Measurements from ENCODE around the gene PLCL1.

PLCL1 gene

DNA sequence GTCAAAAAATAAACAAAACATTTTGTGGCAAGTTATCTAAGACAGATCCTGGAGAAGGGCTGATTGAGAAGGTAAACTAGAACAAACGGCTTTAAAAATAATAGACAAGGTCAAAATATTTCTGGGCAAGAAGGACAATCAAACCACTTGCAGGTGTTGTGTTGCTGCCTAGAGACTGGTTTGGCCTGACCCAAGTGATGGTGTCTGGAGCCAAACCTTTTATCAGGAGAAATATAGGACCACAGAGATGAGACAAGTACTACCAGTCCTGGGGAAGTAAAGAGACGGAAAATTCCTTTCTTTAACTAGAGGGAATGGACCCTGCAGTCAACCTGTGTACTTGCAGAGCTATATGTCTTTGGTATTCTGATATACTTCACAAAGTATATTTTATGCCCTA, 44.2 kb downstream of the PLCL1 start:
- in situ Hi-C loops (cut with MboI; ENCODE audit: low sequenced_read_pairs), result no loop called here

DNA sequence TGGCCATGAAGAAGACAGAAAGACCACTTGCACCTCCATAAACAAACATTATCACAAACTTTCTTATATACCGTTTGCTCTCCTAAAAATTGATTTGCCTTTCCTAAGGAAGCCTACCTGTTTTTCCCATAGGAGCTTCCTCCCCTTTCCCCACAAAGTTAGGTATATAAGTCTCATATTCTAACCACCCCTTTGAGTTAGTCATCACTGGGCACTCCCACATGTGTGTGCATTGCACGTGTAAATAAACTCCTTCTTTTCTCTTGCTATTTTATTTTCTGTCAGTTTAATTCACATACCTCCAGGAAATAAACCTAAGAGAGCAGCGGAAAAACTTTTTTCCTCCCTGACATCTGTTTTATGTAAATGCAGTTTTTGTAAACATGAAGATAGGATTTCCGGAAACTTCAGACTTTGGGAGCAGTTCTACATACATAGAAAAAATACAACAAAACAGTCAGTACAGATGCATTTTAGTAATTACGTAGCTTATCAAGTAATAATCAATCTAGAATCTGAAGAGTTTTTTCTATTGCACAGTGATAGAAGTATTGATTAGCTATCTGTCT, 46.6 kb downstream of the PLCL1 start:
- in situ Hi-C loops (cut with MboI; ENCODE audit: low sequenced_read_pairs), result no loop called here

DNA sequence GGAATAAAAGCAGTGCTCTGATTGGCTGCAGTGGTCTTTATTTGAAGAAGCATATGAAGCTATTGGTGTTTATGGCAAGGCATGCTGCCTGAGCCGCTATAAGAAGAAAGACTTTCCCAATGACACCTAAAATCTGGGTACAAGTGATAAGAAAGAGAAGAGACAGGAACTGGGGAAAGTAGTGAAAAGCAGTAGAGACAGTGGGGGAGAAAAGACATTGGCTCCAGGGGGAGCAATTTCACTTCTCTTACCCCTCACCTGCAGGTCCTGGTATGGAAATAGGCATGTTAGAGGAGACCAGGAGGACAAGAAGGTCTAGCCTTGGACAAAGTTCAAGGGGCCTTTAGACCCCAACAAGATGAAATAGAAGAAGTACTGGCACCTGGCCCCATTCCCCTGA, 47.1 kb downstream of the PLCL1 start:
- in situ Hi-C loops (cut with MboI; ENCODE audit: low sequenced_read_pairs), result no loop called here

DNA sequence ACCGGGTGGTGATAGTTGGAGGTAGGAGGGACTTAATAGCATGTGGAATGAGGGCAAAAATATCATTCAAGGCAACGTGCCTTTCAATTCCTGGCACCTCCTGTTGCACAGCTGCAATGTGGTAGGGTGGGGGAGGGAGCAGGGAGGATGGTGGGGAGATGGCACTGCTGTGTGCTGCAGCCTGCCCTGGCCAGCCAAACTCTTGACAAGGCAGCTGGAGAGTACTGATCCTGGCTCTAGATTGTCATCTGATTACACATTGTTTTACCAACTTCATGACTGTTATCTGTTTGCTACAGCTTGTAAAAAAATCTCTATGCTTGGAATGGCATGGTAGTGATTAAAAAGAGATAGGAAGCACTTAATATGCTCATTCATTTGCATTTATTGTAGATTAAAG, 47.7 kb downstream of the PLCL1 start:
- in situ Hi-C loops (cut with MboI; ENCODE audit: low sequenced_read_pairs), result no loop called here

DNA sequence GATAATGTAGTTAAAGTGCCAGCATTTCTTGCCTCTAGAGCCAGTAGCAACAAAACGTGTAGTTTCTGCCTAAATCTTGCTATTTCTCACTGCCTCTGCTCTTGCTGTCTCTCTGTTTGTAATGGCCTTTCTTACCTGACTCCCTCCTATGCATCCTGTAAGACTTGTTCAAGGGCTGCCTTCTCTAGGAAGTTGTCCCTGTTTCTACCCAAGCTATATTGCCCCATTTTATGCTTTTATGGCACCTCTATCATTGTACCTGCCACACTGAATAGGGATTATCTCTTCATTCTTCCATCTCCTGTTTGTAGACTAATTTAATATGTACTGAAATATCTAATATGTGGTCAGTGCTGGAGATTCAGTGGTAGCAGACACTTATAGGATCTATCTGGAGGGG, 49.2 kb downstream of the PLCL1 start:
- in situ Hi-C loops (cut with MboI; ENCODE audit: low sequenced_read_pairs), result no loop called here

DNA sequence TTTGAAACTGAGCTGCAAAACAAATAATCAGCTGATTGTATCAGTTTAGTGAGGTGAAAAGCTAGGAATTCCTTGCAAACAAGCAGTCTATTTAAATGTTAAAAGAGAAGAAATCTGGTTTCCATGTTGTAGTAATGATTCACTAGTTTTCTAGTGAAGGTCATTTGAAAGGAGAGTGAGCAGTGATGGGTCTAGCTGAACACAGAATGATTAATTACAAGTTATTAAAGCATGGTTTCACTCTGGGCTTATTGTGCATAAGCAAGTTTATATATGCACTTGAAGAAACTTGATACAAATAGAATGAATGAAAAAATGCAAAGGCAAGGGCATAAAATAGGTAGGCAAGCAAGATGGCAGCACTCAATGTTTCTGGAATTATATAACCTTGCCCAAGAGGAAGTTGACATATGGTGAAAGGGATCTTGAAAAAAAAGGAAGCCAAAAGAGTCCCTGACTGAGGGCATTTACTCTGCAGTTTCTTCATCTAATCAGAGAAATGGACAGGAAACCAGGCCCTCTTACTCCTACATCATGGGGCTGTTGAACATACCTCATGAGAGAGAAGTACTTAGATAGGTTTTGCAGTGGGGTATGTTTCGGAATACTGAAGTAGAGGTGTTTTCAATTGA, 53.2 kb downstream of the PLCL1 start:
- in situ Hi-C loops (cut with MboI; ENCODE audit: low sequenced_read_pairs), result no loop called here

DNA sequence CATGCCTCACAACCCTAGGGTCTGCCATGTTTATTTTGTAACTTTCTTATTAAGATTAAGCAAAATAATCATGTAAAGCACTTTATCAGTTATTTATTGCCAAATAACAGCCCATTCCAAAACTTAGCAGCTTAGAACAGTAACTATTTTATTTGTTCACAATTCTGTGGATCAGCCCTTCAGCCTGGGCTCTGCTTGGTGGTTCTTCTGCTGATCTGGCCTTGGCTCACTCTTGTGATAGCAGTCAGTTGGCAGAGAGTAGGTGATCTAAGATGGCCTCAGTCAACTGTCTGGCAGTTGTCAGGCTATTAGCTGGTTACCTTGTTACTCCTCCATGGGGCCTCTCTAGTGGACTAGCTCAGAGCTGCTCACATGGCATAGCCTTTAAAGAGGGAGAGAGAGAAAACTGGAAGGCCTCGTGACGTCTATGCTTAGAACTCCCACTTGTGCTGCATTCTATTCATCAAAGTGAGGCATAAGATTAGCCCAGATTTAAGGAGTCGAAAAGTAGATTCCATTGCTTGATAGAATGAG, 54.3 kb downstream of the PLCL1 start:
- in situ Hi-C loops (cut with MboI; ENCODE audit: low sequenced_read_pairs), result no loop called here

DNA sequence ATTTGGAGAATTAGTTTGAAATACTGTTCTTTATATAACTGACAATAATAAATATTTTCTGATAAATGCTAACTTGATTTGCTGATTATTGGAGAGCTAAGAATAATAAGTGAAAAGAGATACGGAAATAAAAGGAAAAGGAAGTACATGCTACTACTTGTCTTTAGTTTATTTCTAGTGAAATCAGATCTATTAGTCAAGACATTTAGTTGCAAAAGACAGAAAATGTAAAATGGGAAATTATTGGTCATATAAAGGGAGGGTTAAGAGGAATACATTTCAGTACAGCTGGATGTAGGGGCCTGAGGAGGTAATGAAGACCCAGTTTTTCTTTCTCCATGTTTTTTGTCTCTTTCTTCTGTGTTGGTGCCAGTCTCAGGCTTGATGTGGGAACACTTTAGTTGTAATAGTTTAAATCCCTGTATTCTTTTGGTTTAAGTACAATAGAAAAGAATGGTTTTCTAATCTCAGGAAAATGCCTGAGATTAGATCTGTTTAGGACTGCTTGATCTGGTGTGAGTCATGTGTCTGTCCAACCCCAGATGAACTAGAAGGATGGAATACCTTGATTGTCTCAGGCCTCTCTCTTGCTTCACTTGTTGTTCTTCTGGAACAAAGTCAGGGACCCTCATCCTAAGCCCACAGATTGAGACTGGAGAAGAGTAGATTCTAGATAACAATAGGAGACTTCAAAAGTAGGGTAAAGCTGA, 58.0 kb downstream of the PLCL1 start:
- in situ Hi-C loops (cut with MboI; ENCODE audit: low sequenced_read_pairs), result no loop called here

DNA sequence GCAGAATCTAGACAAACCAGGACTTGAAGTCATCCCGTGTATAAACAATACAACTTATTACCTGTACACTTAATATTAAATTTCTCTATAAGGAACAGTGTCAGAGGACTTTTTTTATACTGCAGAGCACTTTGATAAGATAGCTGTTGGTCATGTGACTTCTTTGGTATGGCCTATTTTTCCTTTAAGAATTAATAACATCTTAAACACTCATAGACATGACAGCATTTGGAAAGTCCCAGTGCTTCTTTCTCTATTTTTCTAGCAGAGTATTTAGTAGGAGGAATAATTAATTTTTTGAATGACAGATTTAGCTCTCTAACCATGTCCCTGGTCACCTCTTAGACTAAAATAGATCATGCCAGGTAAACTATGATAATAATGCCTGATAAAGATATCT, 59.4 kb downstream of the PLCL1 start:
- in situ Hi-C loops (cut with MboI; ENCODE audit: low sequenced_read_pairs), result no loop called here

DNA sequence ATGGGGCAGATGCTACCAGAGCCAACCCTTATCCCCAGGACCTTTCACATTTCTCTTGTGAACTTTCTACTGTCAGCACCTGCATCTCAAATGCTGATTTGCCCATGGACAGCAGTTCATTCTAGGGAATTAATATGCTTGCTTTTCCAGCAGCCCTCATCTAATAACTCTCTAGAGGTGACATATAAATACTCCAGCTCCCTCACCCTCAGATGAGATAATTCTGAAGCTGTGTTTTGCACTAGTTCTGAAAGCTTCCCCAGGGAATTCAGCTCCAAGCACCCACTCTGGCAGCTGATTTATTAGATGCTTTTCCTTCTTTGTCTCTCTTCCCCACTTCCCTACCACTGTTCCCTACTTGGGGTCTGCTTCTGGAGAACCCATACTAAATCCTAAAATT, 62.1 kb downstream of the PLCL1 start:
- in situ Hi-C loops (cut with MboI; ENCODE audit: low sequenced_read_pairs), result no loop called here

DNA sequence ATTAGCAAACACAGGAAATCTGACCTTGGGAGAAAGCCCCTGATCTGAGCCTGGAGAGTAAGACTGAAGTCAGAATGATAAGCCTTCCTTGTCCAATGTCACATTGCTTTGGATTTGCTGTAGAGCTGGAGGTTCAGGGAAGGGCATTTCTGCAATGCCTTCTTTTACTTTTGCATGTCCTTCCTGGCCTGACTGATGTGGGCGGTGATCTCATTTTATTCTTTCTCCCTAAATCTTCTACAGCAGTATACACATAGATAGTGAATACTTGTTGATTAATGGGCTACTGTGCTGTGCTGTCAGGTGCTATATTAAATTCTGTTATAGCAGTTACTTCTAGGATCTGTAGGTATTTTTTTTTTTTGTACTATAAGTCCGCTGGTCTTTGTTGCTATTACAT, 62.6 kb downstream of the PLCL1 start:
- in situ Hi-C loops (cut with MboI; ENCODE audit: low sequenced_read_pairs), result no loop called here

DNA sequence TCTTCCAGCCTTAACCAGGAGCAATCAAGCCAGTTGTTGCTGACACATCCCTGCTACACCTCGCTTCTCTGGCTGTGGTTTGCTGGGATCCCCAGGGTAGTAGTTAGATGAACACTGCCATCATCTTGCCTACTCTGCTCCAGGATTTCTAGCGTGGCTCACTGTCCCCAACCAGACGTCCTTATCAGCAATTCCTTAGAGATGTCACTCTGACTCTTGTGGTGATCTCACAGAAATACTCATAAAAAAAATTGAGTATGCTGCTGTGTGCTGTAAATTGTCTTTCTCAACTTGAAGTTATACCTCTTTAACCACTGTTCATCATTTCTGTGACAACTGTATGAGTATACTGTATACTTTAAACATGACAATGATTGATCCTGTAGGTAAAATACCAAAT, 63.2 kb downstream of the PLCL1 start:
- in situ Hi-C loops (cut with MboI; ENCODE audit: low sequenced_read_pairs), result no loop called here

DNA sequence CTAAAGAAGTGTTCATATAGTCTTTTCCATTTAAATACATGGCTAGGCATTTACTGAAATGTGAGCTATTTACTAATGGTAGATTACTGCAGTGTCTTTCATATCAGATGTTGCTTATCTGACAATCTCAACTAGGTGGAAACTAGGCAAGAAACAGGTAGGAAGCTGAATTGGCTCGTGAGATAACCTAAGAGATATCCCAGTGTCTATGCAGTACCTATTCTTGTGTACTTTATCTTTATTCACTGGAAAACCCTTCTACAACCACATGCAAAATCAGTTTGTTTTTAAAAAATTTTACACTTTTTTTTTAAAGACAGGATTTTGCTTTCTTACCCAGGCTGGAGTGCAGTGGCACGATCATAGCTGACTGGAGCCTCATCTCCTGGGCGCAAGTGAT, 63.8 kb downstream of the PLCL1 start:
- in situ Hi-C loops (cut with MboI; ENCODE audit: low sequenced_read_pairs), result no loop called here

DNA sequence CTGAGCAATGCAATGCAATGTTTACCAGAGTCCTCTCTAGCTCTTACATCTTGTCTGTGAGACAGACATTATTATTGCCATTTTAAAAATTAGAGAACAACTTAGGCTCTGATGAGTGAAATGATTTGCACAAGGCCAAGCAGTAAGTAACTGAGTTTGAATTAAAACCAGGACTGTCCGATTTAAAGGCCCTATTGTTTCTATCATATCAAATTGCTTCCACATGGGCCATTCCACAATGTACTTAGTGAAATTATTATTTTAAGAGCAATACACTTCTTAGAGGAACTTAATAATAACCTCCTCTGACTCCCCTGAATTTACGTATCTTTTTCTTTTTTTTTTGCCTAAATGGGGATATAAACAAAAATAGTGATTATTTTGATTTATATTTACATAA, 64.6 kb downstream of the PLCL1 start:
- in situ Hi-C loops (cut with MboI; ENCODE audit: low sequenced_read_pairs), result no loop called here

DNA sequence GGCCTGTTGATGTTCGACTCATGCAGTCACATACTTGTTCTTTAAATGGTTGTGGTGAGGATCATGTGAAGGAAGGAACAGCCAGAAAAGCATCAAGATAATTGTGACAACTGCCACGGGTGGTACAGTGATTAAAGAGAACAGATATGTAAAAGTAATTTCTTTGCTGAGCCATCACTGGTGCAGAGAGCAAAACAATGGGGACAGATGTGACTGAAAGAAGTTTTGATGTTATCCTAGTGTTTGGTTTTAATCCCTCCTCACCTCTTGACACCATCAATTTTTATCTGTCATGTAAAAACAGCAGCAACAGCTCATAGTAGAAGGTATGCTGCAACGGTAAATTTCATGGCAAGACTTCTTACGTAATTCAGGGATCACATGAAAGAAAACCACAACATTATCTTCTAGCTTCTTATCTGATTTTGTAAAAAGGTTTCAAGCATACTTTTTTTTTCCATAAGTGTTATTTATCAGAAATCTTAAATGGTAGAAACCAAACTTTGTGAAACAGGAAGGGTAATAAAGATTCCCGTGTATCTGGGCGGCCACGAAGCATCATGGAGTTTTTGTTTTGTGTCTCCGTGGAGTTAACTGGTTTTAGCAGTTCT, 65.2 kb downstream of the PLCL1 start:
- in situ Hi-C loops (cut with MboI; ENCODE audit: low sequenced_read_pairs), result no loop called here

DNA sequence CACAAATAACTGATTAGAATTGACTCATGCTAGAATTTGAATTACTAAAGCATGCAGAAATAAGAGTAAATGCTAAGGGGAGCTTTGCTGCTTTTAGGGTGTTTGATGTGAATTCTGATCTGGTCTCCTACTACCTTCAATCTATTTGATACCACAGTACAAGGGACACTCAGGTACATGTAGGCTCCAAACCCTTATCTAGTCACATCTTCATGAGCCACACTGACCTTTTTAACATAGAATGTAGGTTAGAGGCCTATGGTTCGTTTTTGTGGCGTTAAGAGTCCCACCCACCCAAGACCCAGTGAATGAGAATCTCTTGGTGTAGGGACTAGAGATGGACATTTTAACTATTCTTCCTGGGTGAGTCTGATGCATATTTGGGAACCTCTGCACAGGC, 65.7 kb downstream of the PLCL1 start:
- in situ Hi-C loops (cut with MboI; ENCODE audit: low sequenced_read_pairs), result no loop called here

DNA sequence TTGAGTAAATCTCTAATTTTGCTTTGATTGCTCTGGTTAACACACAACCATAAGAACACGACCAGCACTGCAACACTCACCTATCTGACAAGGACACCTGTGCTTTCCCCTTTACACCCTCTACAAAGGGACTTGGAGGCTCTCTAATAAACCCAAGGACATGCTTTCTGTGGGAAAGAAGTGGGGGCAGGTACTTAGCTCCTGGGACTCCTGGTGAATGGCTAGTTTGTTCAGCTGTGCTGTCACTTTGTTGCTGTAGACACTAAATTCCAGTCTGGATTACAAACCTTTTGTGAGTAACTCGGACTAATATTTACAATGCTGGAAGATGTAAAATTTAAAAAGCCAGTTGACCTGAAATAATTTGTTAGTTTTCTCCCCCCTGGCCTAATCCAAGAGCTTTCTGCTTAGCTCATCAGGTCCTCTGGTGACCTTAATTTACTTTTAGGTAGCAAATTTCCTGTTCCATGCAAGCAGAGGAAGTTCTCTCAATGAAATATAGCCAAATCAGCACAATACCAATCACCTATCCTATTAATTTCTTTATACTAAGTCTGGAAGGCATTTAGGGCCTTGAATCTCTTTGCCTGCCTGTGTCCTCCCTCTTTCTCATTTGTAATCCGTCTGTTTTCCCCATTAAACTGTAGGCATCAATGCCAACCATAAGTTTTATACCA, 67.5 kb downstream of the PLCL1 start:
- in situ Hi-C loops (cut with MboI; ENCODE audit: low sequenced_read_pairs), result no loop called here

DNA sequence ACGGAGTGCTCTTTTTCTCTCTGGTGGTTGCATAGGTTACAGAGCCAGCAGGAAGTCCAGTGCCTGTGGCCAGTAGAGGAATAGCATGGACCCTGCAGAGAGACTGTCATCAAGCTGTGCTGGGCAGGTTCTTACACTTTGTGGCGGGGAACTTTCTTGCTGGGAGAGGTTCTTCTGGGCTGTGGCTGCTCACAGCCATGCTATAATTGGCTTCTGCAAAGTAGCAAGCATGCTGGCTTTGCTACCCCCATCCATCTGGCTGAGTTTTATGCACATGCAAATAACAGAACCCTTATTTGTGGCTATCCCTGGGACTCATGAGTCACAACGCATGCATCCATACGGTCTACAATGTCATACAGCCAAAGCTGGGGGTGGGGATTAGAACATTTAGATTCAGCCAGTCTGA, 68.9 kb downstream of the PLCL1 start:
- in situ Hi-C loops (cut with MboI; ENCODE audit: low sequenced_read_pairs), result no loop called here

DNA sequence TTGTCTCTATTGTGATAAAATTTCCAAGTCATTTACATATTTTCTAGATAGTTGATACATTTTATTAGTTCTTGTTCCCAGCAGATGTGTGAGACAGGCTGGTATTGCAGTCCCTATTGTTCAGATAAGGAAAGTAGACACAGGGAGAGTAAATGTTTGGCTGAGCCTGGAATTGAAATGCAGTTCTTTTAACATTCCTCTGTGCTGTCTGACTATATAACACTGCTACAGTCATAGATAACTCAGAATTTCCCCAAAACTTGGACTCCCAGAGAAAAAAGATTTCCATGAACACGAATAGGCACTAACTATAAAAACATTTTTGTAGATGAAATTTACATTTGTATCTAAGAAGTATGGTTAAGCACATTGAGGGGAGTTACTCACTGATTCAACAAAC, 71.4 kb downstream of the PLCL1 start:
- in situ Hi-C loops (cut with MboI; ENCODE audit: low sequenced_read_pairs), result no loop called here

DNA sequence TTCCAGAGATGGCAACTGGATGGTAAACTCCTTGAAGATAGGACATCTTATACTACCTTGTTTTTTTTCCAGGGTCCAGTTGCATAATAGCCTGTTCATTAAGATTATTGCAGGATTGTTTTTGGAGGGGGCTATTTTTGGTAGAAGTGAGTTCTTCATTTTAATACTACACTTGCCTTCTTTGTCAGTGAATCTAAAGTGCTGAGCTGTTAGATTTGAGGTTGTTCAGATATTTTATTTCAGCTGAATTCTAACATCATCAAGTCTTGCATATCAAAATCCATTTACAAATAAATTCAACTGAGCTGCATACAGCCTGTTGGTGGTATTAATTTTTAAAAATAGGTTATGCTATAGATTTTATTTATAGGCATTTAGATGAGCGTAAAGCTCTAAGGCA, 72.1 kb downstream of the PLCL1 start:
- in situ Hi-C loops (cut with MboI; ENCODE audit: low sequenced_read_pairs), result no loop called here

DNA sequence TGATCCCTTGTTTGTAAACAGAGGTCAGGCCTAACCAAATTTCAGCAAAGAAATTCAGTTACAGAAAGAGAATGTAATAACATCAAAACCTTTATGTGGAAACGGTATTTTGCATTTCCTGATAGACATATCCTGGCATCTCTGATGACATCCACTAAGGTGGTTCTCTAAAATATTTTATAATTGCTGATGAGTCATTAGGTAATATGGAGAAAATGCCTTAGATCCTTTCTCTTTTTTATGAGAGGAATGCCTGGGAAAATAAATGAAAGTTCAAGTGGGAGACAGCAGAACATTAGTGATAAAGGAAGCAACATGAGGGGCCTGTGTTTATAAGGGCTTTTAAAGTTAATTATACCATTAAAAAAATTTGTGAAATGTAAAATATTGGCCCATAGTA, 72.6 kb downstream of the PLCL1 start:
- in situ Hi-C loops (cut with MboI; ENCODE audit: low sequenced_read_pairs), result no loop called here
